Muscle of leg (tissue), 11 donors: Measurements from ENCODE around the gene PIP4K2A. TPM values are rescaled to one million over a fixed set of nuclear protein-coding genes. Genes with fewer than 3 reads are reported as not detected.

Experiments used
- DNase-seq: peaks from one replicate; pipeline ENCODE4 v3.0.0; 2013
- H3K27ac ChIP-seq: one replicate; pipeline ENCODE4 v1.5.1; 2013; ENCODE audit warnings: mild to moderate bottlenecking, low read length, control low read depth
- H3K27me3 ChIP-seq: one replicate; pipeline ENCODE4 v1.6.1; 2013; ENCODE audit warnings: low read length; ENCODE audit not compliant: control insufficient read depth, insufficient read depth
- H3K36me3 ChIP-seq: one replicate; pipeline ENCODE4 v1.6.1; 2013; ENCODE audit warnings: low read length; ENCODE audit not compliant: control insufficient read depth, insufficient read depth
- H3K4me1 ChIP-seq: one replicate; pipeline ENCODE4 v1.6.1; 2013; ENCODE audit warnings: low read length; ENCODE audit not compliant: control insufficient read depth, insufficient read depth
- H3K4me3 ChIP-seq: one replicate; pipeline ENCODE4 v1.5.1; 2013; ENCODE audit warnings: low read length, control low read depth
- H3K9me3 ChIP-seq: replicated peaks from 2 replicates; pipeline ENCODE4 v1.6.1; 2013; ENCODE audit warnings: low read depth, low read length; ENCODE audit not compliant: control insufficient read depth
- WGBS: methylation state at CpG from one replicate; pipeline ENCODE4 v1.1.5; 2013; ENCODE audit warnings: missing lambda C conversion rate; ENCODE audit not compliant: insufficient coverage; 5-methylcytosine and 5-hydroxymethylcytosine counted together
- polyA plus RNA-seq, 8 donors: library from polyadenylated mRNA; unstranded; fragments of 120-200 nt; gene quantifications; one replicate each; pipeline versions ENCODE4 v1.2.1 to v1.2.3, GENCODE V29; 2013; ENCODE audit warnings: inconsistent platforms in 1 of 8, low replicate concordance in 1 of 8; ENCODE audit not compliant: insufficient read length in 8 of 8, insufficient read depth in 1 of 8
- total RNA-seq: library from RNA; stranded (reverse); fragments of 120-200 nt; gene quantifications from one replicate; pipeline ENCODE4 v1.2.4, GENCODE V29; 2013

PIP4K2A gene
- total and polyA plus RNA-seq, 9 donors = 15.4 to 22.4 (median 18.3) TPM

- no peaks in the 10 kb centered on the region for H3K4me1 ChIP-seq
- H3K36me3 ChIP-seq = peaks cover 11% of the 10 kb centered on the region
- no peak overlapping the region for H3K27ac ChIP-seq
- no peaks in the 10 kb centered on the region for H3K9me3 ChIP-seq
- no CpG with 5 or more reads among the region's 6 CpGs for WGBS
- H3K27me3 ChIP-seq = no peaks in the 10 kb centered on the region
- no peak for DNase-seq
- H3K4me3 ChIP-seq = no peak overlapping the region
Measured at GRCh38 chr10:22570733-22571430, 143.5 kb downstream of the PIP4K2A start.

- no peaks in the 10 kb centered on the region for H3K27me3 ChIP-seq
- H3K4me3 ChIP-seq = no peak overlapping the region
- no peaks in the 10 kb centered on the region for H3K9me3 ChIP-seq
- H3K4me1 ChIP-seq = no peaks in the 10 kb centered on the region
- 73% methylated on average over 2 of the region's 4 CpGs for WGBS
- peaks cover 11% of the 10 kb centered on the region for H3K36me3 ChIP-seq
- no peak for DNase-seq
- no peak overlapping the region for H3K27ac ChIP-seq
Measured at GRCh38 chr10:22570234-22570633, 144.1 kb downstream of the PIP4K2A start.

GRCh38 chr10:22568928-22569327 lies 145.4 kb downstream of the PIP4K2A start:
- Histone ChIP-seq H3K27ac (no peak overlapping the region), H3K4me1 (no peaks in the 10 kb centered on the region), H3K4me3 (no peak overlapping the region), H3K36me3 (peaks cover 15% of the 10 kb centered on the region), H3K27me3 (no peaks in the 10 kb centered on the region), H3K9me3 (no peaks in the 10 kb centered on the region)
- 78% methylated on average over 7 of the region's 7 CpGs for WGBS
- DNase-seq = no peak

GRCh38 chr10:22564060-22564459 lies 150.3 kb downstream of the PIP4K2A start:
- Histone ChIP-seq H3K4me3 (no peak overlapping the region), H3K27ac (no peak overlapping the region), H3K4me1 (peaks cover 4% of the 10 kb centered on the region), H3K27me3 (no peaks in the 10 kb centered on the region), H3K36me3 (peaks cover 18% of the 10 kb centered on the region), H3K9me3 (no peaks in the 10 kb centered on the region)
- no peak for DNase-seq
- 69% methylated on average over 5 of the region's 5 CpGs for WGBS

- peaks cover 14% of the 10 kb centered on the region for H3K36me3 ChIP-seq
- no peak overlapping the region for H3K4me3 ChIP-seq
- no peak overlapping the region for H3K27ac ChIP-seq
- DNase-seq = no peak
- no peaks in the 10 kb centered on the region for H3K27me3 ChIP-seq
- H3K9me3 ChIP-seq = no peaks in the 10 kb centered on the region
- 93% methylated on average over 3 of the region's 5 CpGs for WGBS
- peaks cover 4% of the 10 kb centered on the region for H3K4me1 ChIP-seq
Measured at GRCh38 chr10:22561909-22562308, 152.5 kb downstream of the PIP4K2A start.

GRCh38 chr10:22560913-22561239 lies 153.5 kb downstream of the PIP4K2A start:
- no peak for DNase-seq
- Histone ChIP-seq H3K27me3 (no peaks in the 10 kb centered on the region), H3K4me3 (no peak overlapping the region), H3K27ac (no peak overlapping the region), H3K36me3 (peaks cover 14% of the 10 kb centered on the region), H3K9me3 (no peaks in the 10 kb centered on the region), H3K4me1 (peaks cover 4% of the 10 kb centered on the region)
- WGBS = 33% methylated on average over 3 of the region's 6 CpGs

- DNase-seq = no peak
- Histone ChIP-seq H3K27ac (no peak overlapping the region), H3K4me1 (peaks cover 5% of the 10 kb centered on the region), H3K36me3 (peaks cover 14% of the 10 kb centered on the region), H3K9me3 (no peaks in the 10 kb centered on the region), H3K27me3 (no peaks in the 10 kb centered on the region), H3K4me3 (no peak overlapping the region)
- WGBS = 90% methylated on average over 3 of the region's 17 CpGs
Measured at GRCh38 chr10:22560096-22560912, 154.1 kb downstream of the PIP4K2A start.

- Histone ChIP-seq H3K27ac (no peak overlapping the region), H3K36me3 (no peaks in the 10 kb centered on the region), H3K4me3 (no peak overlapping the region), H3K9me3 (no peaks in the 10 kb centered on the region), H3K4me1 (peaks cover 25% of the 10 kb centered on the region), H3K27me3 (no peaks in the 10 kb centered on the region)
- WGBS = no CpG with 5 or more reads among the region's 1 CpG
- no peak for DNase-seq
Measured at GRCh38 chr10:22557321-22557720, 157.1 kb downstream of the PIP4K2A start.

GRCh38 chr10:22556774-22557173 lies 157.6 kb downstream of the PIP4K2A start:
- no peak for DNase-seq
- Histone ChIP-seq H3K36me3 (no peaks in the 10 kb centered on the region), H3K9me3 (no peaks in the 10 kb centered on the region), H3K27ac (no peak overlapping the region), H3K4me1 (peaks cover 25% of the 10 kb centered on the region), H3K27me3 (no peaks in the 10 kb centered on the region), H3K4me3 (no peak overlapping the region)
- 91% methylated on average over 5 of the region's 6 CpGs for WGBS

GRCh38 chr10:22554461-22555182 lies 159.8 kb downstream of the PIP4K2A start:
- Histone ChIP-seq H3K4me3 (peak overlapping the region; percentile 28), H3K4me1 (peaks cover 20% of the 10 kb centered on the region), H3K27ac (peak overlapping the region; percentile 84), H3K36me3 (peaks cover 5% of the 10 kb centered on the region), H3K9me3 (no peaks in the 10 kb centered on the region), H3K27me3 (no peaks in the 10 kb centered on the region)
- WGBS = 15% methylated on average over 26 of the region's 29 CpGs
- peak; percentile 97 for DNase-seq
